Pons (tissue), 1 donor: ENCODE measurements around the gene ANKLE1.
"Not testable (repeated sequence)": the region's sequence is repeated elsewhere in the genome, so short reads cannot be mapped to it uniquely, and the experiment has no call there.

Experiments used
- DNase-seq: peaks from one replicate; pipeline ENCODE4 v3.0.0-alpha.2; 2016; ENCODE audit warnings: low spot score

Gene ANKLE1

GRCh38 chr19:17283504-17283996 lies 1.8 kb downstream of the ANKLE1 start:
- DNase-seq: no peak

- DNase-seq: no peak
These were observed 3.9 kb downstream of the ANKLE1 start for GRCh38 chr19:17285415-17286135.

GRCh38 chr19:17286263-17286662 lies 4.6 kb downstream of the ANKLE1 start:
- DNase-seq: no peak

GRCh38 chr19:17286752-17287151 lies 5.1 kb downstream of the ANKLE1 start:
- no peak for DNase-seq

GRCh38 chr19:17289489-17289888 lies 7.8 kb downstream of the ANKLE1 start:
- DNase-seq: no peak

- peak; percentile 76 for DNase-seq
These were observed 10.8 kb downstream of the ANKLE1 start for GRCh38 chr19:17292301-17293074.

GRCh38 chr19:17293605-17294004 lies 11.9 kb downstream of the ANKLE1 start:
- DNase-seq: no peak

GRCh38 chr19:17294051-17294891 lies 12.6 kb downstream of the ANKLE1 start:
- no peak for DNase-seq

- DNase-seq: not testable (repeated sequence)
These were observed 13.8 kb downstream of the ANKLE1 start for GRCh38 chr19:17295551-17295950.

GRCh38 chr19:17296273-17296672 lies 14.6 kb downstream of the ANKLE1 start:
- no peak for DNase-seq

GRCh38 chr19:17296976-17297375 lies 15.3 kb downstream of the ANKLE1 start:
- DNase-seq: no peak

GRCh38 chr19:17300992-17301619 lies 19.4 kb downstream of the ANKLE1 start:
- no peak for DNase-seq

GRCh38 chr19:17302391-17303166 lies 20.9 kb downstream of the ANKLE1 start:
- no peak for DNase-seq

GRCh38 chr19:17303167-17303939 lies 21.7 kb downstream of the ANKLE1 start, which contains the start of gene ABHD8:
Gene ABHD8 (minus strand): TSS chr19:17303425. CDS start chr19:17301616, 1,809 bp downstream.
- DNase-seq: peak; percentile 89

GRCh38 chr19:17303940-17304267 lies 22.2 kb downstream of the ANKLE1 start:
- no peak for DNase-seq

GRCh38 chr19:17304386-17305215 lies 22.9 kb downstream of the ANKLE1 start:
- peak; percentile 31 for DNase-seq

- no peak for DNase-seq
These were observed 23.5 kb downstream of the ANKLE1 start for GRCh38 chr19:17305216-17305516.

GRCh38 chr19:17305517-17306284 lies 24.0 kb downstream of the ANKLE1 start, which contains the start of gene MRPL34:
Gene MRPL34 (plus strand): TSS chr19:17305872. CDS start chr19:17305893, 21 bp downstream.
- peak; percentile 98 for DNase-seq

GRCh38 chr19:17306285-17306714 lies 24.6 kb downstream of the ANKLE1 start:
- peak; percentile 24 for DNase-seq
